ENCODE data around the gene CASP2. TPM values are rescaled to one million over a fixed set of nuclear protein-coding genes. Genes with fewer than 3 reads are reported as not detected.

The CASP2 gene
- total RNA-seq, 2 donors from 2014 or later = 5.2 to 7.6 TPM

GRCh38 chr7:143265017-143265693 is 23.0 kb upstream of the CASP2 start:
- no peak for TF ChIP-seq CTCF (IDR thresholded peaks at IDR 0.05)
- peaks cover 29% of the 10 kb centered on the region for H3K36me3 ChIP-seq
- H3K4me3 ChIP-seq = peak overlapping the region in 1 of 2 donors; percentile 70
- H3K27me3 ChIP-seq = no peaks in the 10 kb centered on the region
- H3K4me1 ChIP-seq = peaks cover 0 to 16% of the 10 kb centered on the region in 2 donors
- no peak for DNase-seq (ENCODE audit: low spot score)
- no peaks in the 10 kb centered on the region for H3K9me3 ChIP-seq
- no peak overlapping the region for H3K27ac ChIP-seq

- H3K36me3 ChIP-seq = peaks cover 29% of the 10 kb centered on the region
- H3K27me3 ChIP-seq = no peaks in the 10 kb centered on the region
Observed at GRCh38 chr7:143269251-143269650, 18.9 kb upstream of the CASP2 start.

GRCh38 chr7:143271240-143271639 is 16.9 kb upstream of the CASP2 start:
- H3K36me3 ChIP-seq = peaks cover 29% of the 10 kb centered on the region
- H3K27me3 ChIP-seq = no peaks in the 10 kb centered on the region
- no peak overlapping the region for H3K4me3 ChIP-seq
- TF ChIP-seq CTCF (IDR thresholded peaks at IDR 0.05) = no peak
- DNase-seq (ENCODE audit: low spot score) = no peak
- no peaks in the 10 kb centered on the region for H3K4me1 ChIP-seq
- no peaks in the 10 kb centered on the region for H3K9me3 ChIP-seq
- no peak overlapping the region for H3K27ac ChIP-seq

More at GRCh38 chr7:143269251-143269650, 18.9 kb upstream of the CASP2 start:
- Histone ChIP-seq H3K4me1 (peaks cover 0 to 14% of the 10 kb centered on the region in 2 donors), H3K4me3 (no peak overlapping the region), H3K9me3 (no peaks in the 10 kb centered on the region), H3K27ac (no peak overlapping the region)
- DNase-seq (ENCODE audit: low spot score) = no peak
- no peak for TF ChIP-seq CTCF (IDR thresholded peaks at IDR 0.05)

- no peaks in the 10 kb centered on the region for H3K27me3 ChIP-seq
- H3K27ac ChIP-seq = no peak overlapping the region
- DNase-seq (ENCODE audit: low spot score) = no peak
- no peaks in the 10 kb centered on the region for H3K4me1 ChIP-seq
- H3K36me3 ChIP-seq = peaks cover 21% of the 10 kb centered on the region
- H3K9me3 ChIP-seq = no peaks in the 10 kb centered on the region
- TF ChIP-seq CTCF (IDR thresholded peaks at IDR 0.05) = no peak
- H3K4me3 ChIP-seq = no peak overlapping the region
Observed at GRCh38 chr7:143272871-143273270, 15.3 kb upstream of the CASP2 start.

GRCh38 chr7:143279186-143280098 is 8.7 kb upstream of the CASP2 start:
- Histone ChIP-seq H3K9me3 (no peaks in the 10 kb centered on the region), H3K4me3 (peak overlapping the region in 1 of 2 donors; percentile 9), H3K27me3 (no peaks in the 10 kb centered on the region), H3K4me1 (peaks cover 0 to 24% of the 10 kb centered on the region in 2 donors), H3K36me3 (no peaks in the 10 kb centered on the region), H3K27ac (peak overlapping the region; percentile 34 to 44)
- DNase-seq (ENCODE audit: low spot score) = no peak
- TF ChIP-seq CTCF (IDR thresholded peaks at IDR 0.05) = no peak
